Activated T-helper 1 cell treated with Interleukin-2 at 50 U/mL for 16 hours (primary cell): ENCODE results near the gene EXOC6.

Experiments
- DNase-seq: peaks from one replicate; pipeline ENCODE4 v3.0.0-alpha.2; 2020; ENCODE audit warnings: low read depth

Gene EXOC6

DNA sequence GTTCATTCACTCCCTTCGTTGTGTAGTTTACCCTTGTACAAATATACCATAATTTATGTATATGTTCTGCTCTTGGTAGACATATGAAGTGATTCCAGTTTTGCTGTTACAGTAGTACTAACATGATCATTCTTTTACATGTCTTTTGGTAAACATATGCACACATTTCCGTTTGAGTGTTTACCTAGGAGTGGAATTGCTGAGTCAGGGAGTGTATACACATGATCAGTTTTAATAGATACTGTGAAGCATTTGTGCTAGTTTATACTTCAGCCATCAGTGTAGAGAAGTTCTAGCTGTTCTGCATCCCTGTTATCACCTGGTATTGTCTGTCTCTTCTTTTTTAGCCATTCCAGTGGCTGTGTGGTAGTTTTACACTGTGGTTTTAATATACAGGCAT, 177.8 kb downstream of the EXOC6 start:
- DNase-seq: no peak

DNA sequence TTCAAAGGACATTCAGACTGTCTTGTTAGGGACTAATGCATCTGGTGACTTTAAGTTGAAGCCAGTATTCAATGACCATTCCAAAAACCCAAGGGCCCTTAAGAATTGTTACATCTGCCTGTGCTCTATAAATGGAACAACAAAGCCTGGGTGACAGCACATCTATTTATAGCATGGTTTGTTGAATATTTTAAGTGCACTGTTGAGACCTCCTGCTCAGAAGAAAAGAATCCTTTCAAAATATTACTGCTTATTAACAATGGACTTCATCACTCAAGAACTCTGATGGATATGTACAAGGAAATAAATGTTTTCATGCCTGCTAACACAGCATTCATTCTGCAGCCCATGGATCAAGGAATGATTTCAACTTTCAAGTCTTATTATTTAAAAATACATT, 179.2 kb downstream of the EXOC6 start:
- DNase-seq: no peak

DNA sequence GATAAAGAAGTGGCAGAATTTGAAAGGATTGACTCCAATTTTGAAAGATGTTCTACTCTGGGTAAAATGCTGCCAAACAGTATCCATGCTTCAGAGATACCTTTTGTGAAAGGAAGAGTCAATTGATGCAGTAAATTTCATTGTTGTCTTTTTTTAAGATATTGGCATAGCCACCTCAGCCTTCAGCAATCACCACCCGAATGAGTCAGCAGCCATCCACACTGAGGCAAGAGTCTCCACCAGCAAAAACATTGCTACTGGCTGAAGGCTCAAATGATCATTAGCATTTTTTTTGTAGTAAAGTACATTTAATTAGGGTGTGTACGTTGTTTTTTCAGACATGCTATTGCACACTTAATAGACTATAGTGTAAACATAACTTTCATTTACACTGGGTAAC, 180.6 kb downstream of the EXOC6 start:
- DNase-seq: no peak

DNA sequence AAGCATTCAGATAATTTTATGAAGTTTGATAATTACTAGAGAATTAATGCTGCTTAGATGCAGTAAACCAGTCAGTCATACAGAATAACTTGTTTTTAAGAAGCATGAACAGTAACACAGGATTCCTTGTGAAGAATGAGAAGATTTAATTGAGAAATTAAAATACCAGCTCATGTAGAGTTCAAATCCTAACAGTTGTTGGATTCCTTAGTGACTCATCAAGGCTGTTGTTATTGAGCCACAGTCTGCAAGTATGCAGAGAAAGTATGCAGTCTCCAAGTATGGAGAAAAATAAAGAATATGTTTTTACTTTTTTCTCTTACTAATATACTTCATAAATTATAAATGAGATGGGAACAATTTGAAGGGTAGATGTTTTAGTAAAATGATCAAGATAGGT, 182.1 kb downstream of the EXOC6 start:
- no peak for DNase-seq

DNA sequence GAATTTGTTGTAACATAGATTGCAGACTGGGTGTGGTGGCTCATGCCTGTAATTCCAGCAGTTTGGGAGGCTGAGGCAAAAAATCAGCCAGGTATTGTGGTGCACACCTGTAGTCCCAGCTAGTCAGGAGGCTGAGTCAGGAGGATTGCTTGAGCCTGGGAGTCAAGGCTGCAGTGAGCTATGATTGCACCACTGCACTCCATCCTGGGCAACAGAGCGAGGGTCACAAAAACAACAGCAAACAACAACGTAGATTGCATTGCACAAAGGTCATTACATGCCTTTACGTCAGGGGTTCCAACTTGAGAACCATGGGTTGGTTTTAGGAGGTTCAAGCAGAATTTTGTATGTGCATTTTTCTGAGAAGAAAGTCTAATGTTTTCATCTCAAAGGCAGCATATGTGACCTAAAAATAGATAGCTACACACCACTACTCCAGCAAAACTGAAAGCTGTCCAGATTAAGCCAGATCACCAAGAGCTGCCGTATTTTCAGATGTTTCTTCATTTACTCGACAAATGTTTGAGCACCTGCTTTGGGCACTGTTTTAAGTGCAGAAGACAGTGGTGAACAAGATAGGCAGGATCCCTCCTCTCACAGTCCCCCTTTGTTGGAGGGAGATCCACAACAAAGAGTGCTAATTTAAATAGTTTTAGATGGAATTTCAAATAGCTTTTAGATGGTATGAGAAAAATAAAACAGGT, 183.9 kb downstream of the EXOC6 start:
- DNase-seq: no peak

DNA sequence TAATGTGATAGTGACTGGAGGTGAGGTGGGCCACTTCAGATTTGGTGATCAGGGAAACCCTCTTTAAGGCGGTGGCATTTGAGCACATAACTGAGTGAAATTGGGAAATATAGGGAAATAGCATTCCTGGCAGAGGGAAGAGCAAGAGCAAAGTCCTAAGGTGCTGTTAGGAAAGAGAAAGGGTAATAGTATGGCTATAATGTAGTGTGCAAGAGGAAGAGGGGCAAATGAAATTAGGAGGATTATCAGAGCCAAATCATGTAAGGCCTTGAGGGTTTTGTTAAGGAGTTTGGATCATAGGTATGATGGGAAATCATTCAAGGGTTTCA, 184.5 kb downstream of the EXOC6 start:
- DNase-seq: no peak

DNA sequence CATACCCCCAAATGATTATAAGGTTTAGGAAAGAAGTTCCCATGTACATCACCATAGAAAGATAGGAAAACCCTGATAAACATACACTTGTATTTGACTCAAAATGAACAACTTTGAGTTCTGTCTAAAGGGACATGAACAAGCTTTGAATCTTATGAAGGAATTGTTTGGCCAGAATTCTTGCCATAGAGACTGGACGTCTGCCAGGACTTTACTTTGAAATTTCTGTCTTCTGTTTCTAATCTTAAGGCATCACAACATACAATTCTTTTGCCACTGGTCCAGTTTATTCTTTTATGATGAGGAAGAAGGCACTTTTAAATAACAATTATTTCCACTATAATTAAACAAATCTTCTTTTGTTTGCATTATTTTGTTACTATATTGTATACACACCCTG, 186.1 kb downstream of the EXOC6 start:
- DNase-seq: no peak

DNA sequence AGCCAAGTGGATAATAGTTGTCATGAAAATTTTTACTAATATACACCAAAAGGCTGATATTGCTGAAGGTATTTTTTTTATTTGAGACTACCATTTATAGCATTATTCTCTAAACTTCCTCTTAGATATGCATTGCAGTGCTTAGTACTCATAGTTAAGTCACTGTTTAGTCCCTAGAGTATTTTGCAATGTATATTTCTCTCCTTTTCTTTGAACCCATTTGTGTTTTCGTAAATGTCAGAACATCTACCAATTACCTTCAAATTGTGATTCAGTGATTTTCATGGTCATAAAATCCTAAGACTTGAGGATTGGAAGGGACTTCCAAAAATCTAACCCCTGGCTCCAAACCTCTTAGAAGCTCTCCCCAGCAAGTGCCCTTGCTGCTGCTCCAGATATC, 190.8 kb downstream of the EXOC6 start:
- no peak for DNase-seq

DNA sequence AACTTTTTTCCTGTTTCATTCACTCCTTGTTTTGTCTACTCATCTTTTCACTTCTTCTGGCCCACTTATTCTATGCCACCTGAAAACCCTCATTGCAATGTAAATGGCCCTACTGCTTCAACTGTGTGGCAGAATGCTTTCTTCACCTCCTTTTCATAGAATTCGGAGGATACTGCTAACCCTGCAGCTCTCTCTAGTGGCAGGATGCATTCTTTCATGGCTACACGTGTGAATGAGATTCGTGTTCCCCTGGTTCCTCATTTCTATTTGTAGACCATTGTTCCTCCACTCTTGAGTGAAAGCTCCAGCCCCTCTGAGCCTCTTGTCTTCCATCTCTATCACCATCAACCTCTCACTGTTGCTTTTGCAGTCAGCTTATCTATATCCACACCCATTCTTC, 191.4 kb downstream of the EXOC6 start:
- no peak for DNase-seq

DNA sequence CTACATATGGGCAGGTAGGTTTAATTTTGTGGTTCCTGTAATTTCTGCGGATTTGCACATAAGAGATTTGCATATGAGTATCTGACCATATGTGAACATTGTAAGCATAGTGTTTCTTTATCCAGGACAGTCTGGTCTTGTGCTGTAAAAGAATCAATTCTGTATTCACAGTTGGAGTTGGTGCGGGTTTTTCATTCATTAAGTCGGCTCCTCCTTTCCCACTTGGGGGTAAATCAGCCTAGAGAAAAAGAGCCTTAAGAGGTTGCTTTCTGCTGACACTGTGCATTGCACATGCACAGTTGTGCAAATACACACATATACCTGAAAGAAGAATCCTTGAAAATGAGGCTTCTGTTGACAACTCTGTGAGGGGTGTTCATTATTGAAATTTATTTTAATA, 206.2 kb downstream of the EXOC6 start:
- DNase-seq: no peak

DNA sequence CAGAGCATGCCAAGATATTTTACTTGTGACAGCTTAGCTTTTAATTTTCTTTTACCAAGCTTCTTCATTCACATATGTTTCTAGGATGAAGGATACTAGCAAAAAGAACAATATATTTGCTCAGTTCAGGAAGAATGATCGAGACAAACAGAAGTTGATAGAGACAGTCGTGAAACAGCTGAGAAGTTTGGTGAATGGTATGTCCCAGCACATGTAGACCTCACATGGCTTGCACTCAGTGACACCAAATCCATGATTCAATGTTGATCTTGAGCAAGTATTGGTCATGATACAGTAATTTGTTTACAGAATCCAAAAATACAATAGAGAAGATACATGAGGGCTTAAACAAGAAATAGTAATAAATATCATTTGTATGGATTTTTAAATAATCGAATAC, 209.8 kb downstream of the EXOC6 start:
- DNase-seq: no peak

DNA sequence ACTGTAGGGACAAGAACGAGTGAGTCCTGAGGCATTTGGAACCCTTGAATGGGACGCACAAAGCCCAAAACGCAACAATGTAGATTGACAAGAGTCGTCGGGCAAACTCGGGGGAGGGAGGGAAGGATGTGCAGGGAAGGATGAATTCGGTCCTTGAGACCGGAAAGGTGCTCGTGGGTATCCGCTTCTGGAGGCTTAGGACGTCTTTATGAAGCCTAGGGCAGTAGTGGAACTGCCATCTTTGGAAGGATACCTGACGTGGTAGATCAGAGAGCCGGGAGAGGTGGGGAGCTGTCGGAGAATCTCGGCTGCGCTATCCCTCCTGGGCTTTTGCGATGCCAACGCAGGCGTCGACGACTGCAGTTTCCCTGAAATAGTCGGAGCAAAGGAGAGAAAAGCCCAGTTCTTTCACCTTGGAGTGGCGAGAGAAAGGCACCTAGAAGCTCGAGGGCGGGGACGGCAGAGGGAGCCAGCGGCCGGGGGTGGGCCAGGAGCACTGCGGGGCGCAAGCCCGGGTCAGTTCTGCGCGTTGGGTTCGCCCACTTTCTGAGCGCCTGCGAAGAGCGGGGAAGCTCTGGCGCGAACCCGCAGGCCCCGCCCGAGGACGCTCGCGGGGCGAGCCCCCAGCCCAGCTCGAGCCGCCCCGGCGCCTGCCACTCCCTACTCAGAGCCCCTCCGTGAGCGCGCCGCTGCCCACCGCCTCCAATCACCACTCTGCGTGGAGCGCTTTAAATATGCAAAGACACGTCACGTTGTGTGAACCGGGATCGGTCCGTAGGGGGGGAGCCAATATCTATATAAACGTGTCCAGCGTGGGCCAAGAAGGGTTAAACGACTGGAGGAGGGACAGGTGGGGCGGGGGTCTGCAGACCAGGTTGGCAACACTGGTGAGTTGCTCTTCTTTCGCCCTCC, 211.9 kb downstream of the EXOC6 start, which contains the start of gene CYP26C1:
CYP26C1 (plus strand) TSS at position 824 of the 912 bp plus-strand sequence. CDS start 466 bp downstream, outside the sequence.
- no peak for DNase-seq

DNA sequence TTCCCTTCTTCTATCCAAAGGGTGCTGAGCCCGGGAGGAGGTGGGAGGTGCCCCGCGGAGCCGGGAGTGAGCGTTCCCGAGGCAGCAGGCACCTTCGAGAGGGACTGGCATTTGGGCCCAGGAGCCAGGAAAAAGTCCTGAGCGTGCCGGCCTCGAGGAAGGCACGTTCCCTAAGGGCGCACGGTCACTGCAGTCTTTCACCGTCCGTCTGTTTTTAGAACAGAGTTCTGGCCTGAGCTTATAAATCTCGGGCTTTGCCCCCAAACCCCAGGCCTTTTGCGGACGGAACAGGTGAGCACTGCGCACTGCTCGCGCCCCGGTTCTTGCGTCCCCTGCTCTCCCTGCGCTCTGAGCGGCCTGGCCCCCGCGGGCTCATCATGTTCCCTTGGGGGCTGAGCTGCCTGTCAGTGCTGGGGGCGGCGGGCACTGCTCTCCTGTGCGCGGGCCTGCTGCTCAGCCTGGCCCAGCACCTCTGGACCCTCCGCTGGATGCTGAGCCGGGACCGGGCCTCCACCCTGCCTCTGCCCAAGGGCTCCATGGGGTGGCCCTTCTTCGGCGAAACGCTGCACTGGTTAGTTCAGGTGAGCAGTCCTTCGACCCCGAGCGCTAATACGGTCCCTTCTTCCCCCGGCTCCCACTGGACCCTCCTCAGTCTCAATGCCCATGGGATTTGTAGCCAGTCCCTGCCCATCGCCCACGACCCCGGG, 212.7 kb downstream of the EXOC6 start:
- no peak for DNase-seq

DNA sequence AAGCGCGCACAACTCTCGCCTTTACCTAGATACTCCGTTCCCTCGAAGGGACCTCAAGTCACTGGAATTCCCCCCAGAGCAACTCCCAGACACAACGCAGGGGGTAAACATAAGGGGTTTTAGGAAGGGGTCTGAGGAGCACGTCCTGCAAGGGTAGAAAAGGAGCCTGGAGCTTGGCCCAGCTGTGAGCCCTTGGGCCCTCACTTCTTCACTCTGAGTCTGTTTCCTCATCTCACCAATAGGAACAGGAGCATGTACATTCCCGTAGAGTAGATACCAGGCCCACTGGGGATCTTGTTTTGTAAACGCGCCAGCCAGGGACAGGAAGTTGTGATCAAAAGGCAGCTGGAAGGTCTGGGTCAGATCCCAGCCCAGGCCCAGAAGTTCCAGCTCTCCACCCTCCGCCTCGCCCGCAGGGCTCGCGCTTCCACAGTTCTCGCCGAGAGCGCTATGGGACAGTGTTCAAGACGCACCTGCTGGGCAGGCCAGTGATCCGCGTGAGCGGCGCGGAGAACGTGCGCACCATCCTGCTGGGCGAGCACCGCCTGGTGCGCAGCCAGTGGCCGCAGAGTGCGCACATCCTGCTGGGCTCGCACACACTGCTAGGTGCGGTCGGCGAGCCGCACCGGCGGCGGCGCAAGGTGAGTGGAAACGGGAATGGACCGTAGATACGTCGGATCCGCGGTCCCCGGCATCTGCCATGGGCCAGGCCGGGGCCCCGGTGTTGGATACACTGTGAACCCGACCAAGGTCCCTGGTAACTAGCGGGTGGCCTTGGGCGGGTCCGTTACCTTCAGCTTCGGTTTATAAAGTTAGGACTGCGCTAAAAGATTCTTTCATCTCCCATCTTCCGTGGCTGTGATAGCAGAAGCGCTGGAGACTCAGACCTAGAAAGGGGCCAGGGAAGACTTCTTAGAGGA, 213.5 kb downstream of the EXOC6 start:
- DNase-seq: no peak

DNA sequence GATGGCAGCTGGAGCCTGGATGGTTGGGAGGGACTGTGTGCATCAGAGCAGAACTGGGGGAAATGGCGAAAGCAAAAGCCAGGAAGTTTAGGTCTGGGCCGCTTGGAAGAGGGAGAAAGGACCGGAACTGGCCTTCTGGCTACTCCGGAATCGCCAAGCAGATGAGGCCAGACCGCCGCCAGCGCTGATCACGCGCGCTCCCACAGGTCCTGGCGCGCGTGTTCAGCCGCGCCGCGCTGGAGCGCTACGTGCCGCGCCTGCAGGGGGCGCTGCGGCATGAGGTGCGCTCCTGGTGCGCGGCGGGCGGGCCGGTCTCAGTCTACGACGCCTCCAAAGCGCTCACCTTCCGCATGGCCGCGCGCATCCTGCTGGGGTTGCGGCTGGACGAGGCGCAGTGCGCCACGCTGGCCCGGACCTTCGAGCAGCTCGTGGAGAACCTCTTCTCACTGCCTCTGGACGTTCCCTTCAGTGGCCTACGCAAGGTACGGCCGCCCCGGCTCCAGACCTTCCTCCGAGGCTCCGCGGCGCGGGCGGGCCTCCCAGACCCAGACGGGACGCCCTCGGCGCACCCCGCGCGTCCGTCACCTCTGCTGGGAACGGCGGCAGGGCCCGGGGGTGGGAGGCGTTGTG, 214.3 kb downstream of the EXOC6 start:
- DNase-seq: no peak

DNA sequence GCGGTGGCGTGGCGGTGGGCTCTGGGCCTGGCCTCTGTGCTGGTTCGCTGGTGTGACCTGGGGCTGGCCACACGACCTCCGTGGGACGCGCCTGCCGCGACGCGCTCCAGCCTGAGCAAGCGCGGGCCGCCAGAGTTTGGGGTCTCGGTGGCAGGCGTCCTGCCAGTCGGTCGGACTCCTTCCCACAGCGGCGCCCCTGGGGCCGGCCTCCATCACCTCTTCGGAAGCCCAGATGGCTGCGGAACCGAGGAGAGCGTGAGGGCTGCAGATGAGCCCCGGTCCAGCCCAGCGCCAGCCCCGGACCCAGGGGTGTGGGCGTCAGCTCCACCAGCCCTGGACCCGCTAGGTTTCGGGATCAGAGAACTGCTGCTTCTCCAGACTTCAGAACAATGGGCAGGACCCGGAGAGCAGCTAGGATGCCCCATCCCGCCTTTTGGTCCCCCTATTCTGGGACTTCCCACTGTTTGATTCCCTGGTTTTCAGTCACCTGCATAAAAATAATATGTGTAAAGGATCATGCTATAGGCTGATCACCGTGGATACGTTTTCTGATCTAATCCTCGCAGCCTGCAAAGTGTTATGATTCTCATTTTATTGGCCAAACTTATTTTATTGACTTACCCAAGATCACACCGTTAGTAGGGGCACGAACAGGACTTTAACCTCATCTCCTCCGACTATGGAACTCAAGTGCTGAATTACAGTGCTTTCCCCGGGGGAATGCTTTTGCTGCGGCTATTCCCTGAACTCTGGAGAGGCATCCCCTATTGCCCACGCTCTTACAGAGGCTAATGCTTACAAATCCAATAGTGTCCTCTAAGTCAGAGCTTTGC, 215.0 kb downstream of the EXOC6 start:
- DNase-seq: no peak

DNA sequence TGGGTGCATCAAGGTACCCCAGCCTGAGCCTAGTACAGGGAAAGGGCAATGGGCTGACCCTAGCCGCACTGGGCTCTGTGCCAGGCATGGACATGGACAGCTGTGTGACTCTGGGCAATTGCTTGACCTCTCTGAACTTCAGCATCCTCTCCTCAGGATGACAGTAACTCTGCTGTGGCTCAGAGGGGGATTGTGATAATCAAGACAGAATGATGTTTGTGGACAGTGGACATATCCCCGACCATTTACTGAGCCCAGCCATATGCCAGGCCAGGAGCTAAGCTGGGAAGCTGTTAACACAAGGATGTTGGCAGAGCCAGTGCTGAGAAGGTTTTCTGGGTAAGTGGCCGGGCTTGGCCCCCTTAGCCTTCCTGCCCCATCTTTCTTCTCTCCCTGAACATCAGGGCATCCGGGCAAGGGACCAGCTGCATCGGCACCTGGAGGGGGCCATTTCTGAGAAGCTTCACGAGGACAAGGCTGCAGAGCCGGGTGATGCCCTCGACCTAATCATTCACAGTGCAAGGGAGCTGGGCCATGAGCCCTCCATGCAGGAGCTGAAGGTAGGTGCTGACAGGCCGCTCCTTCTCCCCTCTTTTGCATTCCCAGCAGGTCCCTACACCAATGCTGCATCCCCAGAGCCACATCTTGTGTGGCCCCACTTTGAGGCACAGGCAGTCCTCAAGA, 215.8 kb downstream of the EXOC6 start:
- DNase-seq: no peak

DNA sequence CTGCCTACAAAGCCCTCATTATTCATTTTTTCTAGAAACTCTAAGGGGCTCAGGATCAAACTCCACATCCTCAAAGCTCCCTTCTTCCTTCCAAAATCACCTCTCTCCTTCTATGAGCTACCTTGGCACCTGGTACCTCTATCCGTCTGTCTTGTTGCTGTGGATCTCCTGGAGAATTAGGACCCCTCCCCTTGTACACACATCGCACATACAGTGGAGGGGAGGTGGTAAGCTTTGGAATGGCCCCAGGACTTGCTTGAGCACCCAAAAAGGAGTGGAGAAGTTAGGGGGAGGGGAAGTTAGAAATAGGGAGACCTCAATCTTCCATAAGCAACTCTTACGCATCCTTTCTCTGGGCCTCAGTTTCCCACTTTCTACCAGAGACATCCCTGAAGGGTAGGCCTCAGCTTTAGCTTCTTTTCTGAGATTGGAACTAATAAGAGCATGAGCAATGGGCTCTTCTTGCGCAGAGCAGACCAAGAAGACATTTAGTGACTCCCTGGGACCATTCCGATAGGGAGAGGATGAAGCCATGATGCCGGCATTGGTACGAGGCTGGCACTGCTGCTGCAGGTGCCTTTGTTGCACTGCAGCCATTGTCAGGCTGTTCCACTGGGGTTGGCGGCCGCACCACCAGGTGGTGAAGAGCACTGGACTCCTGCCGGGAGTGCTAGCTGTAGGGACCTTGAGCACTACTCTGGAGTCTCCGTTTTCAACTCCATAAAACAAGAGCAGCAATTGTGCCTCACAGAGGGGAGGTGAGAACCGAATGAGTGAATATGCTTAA, 216.7 kb downstream of the EXOC6 start:
- DNase-seq: no peak
